ENCODE data around the gene PIGL.

- no peak for TF ChIP-seq CTCF (IDR thresholded peaks at IDR 0.05)
- TF ChIP-seq POLR2A (IDR thresholded peaks at IDR 0.05), result no peak
- peak in 1 of 2 donors; percentile 74 for TF ChIP-seq EP300 (IDR thresholded peaks at IDR 0.05)
Observed at GRCh38 chr17:16258901-16259300, 41.9 kb downstream of the PIGL start.

All from tibial nerve (tissue), 4 donors.